ENCODE data around the gene CLIP2.
"Not testable (repeated sequence)": the region's sequence is repeated elsewhere in the genome, so short reads cannot be mapped to it uniquely, and the experiment has no call there.

CLIP2 gene

GRCh38 chr7:74325210-74325565 lies 36.0 kb downstream of the CLIP2 start:
- no peak for DNase-seq

GRCh38 chr7:74329225-74329624 lies 40.0 kb downstream of the CLIP2 start:
- DNase-seq: no peak

GRCh38 chr7:74332373-74333176 lies 43.4 kb downstream of the CLIP2 start:
- no peak for DNase-seq

- DNase-seq: no peak
These were observed 44.8 kb downstream of the CLIP2 start for GRCh38 chr7:74334030-74334429.

GRCh38 chr7:74337926-74338325 lies 48.7 kb downstream of the CLIP2 start:
- DNase-seq: no peak

GRCh38 chr7:74338366-74339108 lies 49.3 kb downstream of the CLIP2 start:
- no peak for DNase-seq

- DNase-seq: not testable (repeated sequence)
These were observed 50.4 kb downstream of the CLIP2 start for GRCh38 chr7:74339648-74340047.

- DNase-seq: peak in 2 of 58 donors; percentile 11 to 21
These were observed 54.3 kb downstream of the CLIP2 start for GRCh38 chr7:74343281-74344131.

- DNase-seq: no peak
These were observed 54.9 kb downstream of the CLIP2 start for GRCh38 chr7:74344132-74344496.

GRCh38 chr7:74344786-74345185 lies 55.6 kb downstream of the CLIP2 start:
- no peak for DNase-seq

- DNase-seq: no peak
These were observed 56.8 kb downstream of the CLIP2 start for GRCh38 chr7:74345970-74346369.

- DNase-seq: no peak
These were observed 60.4 kb downstream of the CLIP2 start for GRCh38 chr7:74349621-74350020.

GRCh38 chr7:74350751-74351150 lies 61.5 kb downstream of the CLIP2 start:
- no peak for DNase-seq

- DNase-seq: no peak
These were observed 62.6 kb downstream of the CLIP2 start for GRCh38 chr7:74351836-74352235.

GRCh38 chr7:74352551-74353138 lies 63.4 kb downstream of the CLIP2 start:
- DNase-seq: not testable (repeated sequence)

- no peak for DNase-seq
These were observed 64.8 kb downstream of the CLIP2 start for GRCh38 chr7:74354009-74354408.

GRCh38 chr7:74355091-74355490 lies 65.9 kb downstream of the CLIP2 start:
- DNase-seq: peak in 8 of 58 donors; percentile 9 to 80 (median 25)

- DNase-seq: no peak
These were observed 67.5 kb downstream of the CLIP2 start for GRCh38 chr7:74356589-74357315.

- no peak for DNase-seq
These were observed 70.8 kb downstream of the CLIP2 start for GRCh38 chr7:74360008-74360407.

- no peak for DNase-seq
These were observed 73.1 kb downstream of the CLIP2 start for GRCh38 chr7:74362266-74362665.

- no peak for DNase-seq
These were observed 74.9 kb downstream of the CLIP2 start for GRCh38 chr7:74364061-74364460.

Data from anterior cingulate cortex (tissue), 58 donors.